ENCODE data around the gene FLAD1.

FLAD1 gene

GRCh38 chr1:155005076-155006011 is 22.2 kb downstream of the FLAD1 start:
- DNase-seq: no peak

- DNase-seq: peak; percentile 83
Observed at GRCh38 chr1:155006601-155007101, 23.5 kb downstream of the FLAD1 start.

- no peak for DNase-seq
Observed at GRCh38 chr1:155007251-155007828, 24.2 kb downstream of the FLAD1 start.

- peak; percentile 52 for DNase-seq
Observed at GRCh38 chr1:155008015-155008941, 25.1 kb downstream of the FLAD1 start.

- no peak for DNase-seq
Observed at GRCh38 chr1:155009221-155009711, 26.1 kb downstream of the FLAD1 start.

GRCh38 chr1:155009742-155010141 is 26.6 kb downstream of the FLAD1 start:
- no peak for DNase-seq

- DNase-seq: peak; percentile 68
Observed at GRCh38 chr1:155010211-155010918, 27.2 kb downstream of the FLAD1 start.

- DNase-seq: peak; percentile 94
Observed at GRCh38 chr1:155011004-155011416, 27.9 kb downstream of the FLAD1 start.

GRCh38 chr1:155011437-155012025 is 28.4 kb downstream of the FLAD1 start:
- DNase-seq: no peak

- DNase-seq: peak; percentile 99
Observed at GRCh38 chr1:155012026-155012546, 28.9 kb downstream of the FLAD1 start.

- no peak for DNase-seq
Observed at GRCh38 chr1:155012776-155013602, 29.8 kb downstream of the FLAD1 start.

- DNase-seq: no peak
Observed at GRCh38 chr1:155013632-155014031, 30.5 kb downstream of the FLAD1 start.

GRCh38 chr1:155014709-155015508 is 31.8 kb downstream of the FLAD1 start:
- DNase-seq: no peak

- DNase-seq: no peak
Observed at GRCh38 chr1:155015527-155016230, 32.5 kb downstream of the FLAD1 start.

GRCh38 chr1:155016231-155016831 is 33.2 kb downstream of the FLAD1 start:
- DNase-seq: no peak

- peak; percentile 99 for DNase-seq
Observed at GRCh38 chr1:155017041-155017945, 34.1 kb downstream of the FLAD1 start.

GRCh38 chr1:155017946-155018316 is 34.8 kb downstream of the FLAD1 start:
- DNase-seq: no peak
